GM21360 (cell line): Measurements from ENCODE around the gene COL27A1.

Experiments used
- ATAC-seq: cut with Tn5 transposase; IDR thresholded peaks from one replicate; pipeline ENCODE4 v1.9.1; 2021; ENCODE audit warnings: mild to moderate bottlenecking, moderate library complexity; ENCODE audit not compliant: unreplicated experiment

COL27A1 gene

DNA sequence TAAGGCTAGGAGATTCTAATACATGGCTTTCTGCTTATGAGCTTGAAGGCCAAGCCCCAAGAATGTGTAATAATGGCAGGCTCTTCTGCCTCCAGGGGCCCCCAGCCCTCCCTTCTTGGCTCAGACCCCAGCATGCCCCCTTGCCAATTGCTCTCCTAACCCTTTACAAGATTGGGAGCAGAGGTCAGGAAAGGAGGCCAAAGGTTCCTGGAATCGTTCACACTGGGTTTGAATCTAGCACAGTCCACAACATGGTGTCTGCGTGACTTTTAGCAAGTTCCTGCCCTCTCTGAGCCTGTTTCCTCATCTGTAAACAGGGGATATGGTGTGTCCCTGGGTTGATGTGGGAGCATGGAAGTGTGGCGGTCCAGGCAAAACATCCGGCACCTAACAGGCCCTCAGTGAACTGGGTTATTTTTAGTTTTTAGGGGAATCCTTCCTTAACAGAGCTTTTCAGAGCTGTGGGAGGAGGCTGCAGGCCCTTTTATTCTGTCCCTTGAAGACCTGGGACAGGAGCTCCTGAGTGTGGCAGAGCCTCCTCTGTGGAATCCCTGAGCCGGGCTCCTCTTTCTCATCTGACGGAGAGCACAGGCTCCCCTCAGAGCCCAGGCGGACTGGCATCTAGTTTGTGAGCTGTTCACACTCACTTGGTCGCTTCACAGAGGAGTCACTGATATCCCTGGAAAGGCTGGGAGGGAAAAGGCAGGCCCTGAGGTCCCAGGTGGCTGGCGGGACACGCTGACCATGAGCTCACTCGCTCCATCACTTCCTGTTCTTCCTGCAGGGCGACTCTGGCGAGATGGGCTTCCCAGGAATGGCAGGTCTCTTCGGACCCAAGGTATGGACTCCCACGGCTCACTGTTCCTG is 144.2 kb downstream of the COL27A1 start:
- ATAC-seq = no peak

DNA sequence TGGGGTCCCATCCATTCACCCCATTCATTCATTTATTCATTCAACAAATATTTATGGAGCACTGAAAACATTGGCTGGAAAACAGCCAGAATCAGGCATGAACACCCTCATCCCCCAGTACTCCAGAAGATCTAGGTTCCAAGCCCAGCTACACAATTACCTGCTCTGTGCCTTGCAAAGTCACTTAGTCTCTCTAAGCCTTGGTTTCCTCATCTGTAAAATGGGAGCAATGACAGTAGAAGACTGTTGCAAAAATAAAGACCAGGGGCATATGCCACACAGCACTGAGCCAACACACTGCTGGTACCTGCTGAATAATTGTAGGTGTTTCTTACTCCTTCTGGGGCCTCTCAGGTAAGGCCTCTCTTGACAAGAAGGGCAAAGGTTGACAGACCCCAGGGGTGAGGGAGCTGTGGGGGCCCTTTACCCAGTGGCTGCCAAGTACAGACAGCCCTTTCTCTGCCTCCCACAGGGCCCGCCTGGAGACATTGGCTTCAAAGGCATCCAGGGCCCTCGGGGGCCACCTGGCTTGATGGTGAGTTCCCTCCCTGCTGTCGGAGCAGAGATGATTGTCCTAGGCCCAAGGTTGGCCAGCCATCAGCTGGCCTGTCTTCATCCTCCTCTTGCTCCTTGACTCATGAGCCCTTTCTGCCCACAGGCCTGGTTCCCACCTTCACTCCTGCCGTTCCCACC is 145.0 kb downstream of the COL27A1 start:
- no peak for ATAC-seq

DNA sequence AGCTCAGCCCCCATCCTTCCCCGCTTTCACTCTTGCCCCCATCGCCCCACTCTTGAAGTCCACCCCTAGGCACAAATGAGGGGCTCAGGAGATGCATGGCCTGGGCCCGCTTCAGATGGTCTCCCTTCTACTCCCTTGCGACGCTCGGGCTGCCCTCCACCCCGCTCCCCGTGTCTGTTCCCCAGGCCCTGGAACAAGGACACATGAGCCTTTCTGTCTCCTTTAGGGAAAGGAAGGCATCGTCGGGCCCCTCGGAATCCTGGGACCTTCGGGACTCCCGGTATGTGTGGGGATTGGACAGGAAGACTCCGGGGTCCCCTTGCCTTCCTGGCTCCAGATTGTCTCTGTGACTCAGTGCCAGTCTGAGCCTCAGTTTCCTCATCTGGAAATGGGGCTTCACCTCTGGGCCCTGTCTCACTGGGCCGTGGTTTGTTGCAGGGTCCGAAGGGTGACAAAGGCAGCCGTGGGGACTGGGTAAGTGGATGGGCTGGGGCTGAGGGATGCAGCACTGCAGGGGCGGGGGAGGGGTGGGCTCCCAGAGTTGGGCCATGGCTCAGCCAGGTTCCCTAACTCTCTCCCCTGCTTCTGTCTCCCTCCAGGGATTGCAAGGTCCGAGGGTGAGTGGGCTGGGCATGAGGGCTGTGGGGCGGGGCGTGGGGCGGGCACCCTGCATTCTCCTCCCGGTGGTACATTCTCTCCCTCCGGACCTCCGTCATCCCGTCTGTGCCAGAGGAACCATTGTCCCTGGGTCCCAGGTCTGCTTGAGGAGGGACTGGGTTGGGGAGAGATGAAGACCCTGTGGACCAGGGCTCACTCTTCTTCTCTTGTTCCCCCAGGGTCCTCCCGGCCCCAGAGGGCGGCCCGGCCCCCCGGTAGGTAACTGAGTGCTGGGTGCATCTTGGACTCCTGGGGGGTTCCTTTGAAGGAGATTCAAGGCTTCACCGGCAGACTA is 145.8 kb downstream of the COL27A1 start:
- no peak for ATAC-seq

DNA sequence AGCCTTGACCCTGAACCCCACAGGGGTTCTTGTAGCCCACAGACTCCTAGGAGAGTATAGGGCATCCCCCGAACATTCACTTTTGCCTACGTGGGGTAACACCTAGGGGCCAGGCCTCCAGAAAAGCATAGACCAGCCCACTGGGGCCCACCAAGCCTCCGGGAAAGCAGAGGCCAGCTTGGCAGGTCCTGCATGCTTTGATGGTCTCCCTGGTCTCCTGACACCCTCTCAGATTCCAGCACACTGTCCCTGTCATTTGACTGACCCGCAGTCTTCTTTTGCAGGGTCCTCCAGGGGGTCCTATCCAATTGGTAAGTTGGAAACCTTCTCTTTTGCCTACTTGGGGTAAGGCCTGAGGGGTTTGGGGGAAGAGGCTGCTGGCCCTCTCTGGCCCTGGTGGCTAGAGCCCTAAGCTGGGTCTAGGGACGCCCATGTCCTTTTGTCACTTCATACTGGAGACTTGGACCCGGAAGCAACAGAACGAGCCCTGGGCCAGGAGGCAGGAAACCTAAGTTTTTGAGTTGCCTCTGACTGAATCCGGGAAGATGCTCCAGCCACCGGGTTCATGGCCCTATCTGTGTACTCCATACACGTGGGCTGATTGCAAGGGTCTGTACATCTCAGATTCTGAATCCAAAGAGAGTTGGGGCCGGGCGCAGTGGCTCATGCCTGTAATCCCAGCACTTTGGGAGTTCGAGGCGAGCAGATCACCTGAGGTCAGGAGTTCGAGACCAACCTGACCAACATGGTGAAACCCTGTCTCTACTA is 146.6 kb downstream of the COL27A1 start:
- no peak for ATAC-seq

DNA sequence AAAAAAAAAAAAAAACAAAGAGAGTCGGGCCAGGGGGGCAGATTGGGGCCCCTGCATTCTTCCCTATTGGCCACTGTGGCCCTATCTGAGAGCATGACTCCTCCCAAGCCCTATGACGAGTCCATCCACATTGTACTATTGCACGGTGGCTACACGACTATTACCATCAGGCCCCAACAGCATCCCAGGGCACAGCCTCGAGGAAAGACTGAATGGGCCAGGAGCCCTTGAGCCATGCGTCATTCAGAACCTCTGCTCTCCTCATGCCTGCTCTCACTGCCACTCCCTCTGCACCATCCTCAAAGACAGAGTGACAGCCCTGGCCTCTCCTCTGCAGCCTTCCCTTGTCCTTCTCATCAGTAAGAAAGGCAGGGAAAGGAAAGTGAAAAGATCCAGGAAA is 147.4 kb downstream of the COL27A1 start:
- ATAC-seq = no peak

DNA sequence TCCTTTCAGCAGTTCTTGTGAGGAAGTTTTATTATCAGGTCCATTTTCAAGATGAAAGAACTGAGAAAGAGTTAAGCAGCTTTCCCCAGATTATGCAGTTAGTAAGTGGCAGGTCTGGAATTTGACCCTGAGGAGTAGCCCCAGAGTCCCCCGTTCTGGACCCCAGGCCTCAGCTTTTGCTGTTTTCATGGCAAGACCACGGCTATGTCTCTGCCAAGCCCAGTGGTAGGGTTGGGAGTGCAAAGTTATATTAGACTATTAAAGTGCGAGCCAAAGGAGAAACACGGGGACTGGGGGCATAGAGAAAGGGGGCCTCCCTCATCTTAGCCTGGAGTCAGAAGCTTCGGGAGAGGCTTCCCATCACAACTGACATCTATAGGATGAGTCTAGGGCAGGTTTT is 148.2 kb downstream of the COL27A1 start:
- ATAC-seq = no peak

DNA sequence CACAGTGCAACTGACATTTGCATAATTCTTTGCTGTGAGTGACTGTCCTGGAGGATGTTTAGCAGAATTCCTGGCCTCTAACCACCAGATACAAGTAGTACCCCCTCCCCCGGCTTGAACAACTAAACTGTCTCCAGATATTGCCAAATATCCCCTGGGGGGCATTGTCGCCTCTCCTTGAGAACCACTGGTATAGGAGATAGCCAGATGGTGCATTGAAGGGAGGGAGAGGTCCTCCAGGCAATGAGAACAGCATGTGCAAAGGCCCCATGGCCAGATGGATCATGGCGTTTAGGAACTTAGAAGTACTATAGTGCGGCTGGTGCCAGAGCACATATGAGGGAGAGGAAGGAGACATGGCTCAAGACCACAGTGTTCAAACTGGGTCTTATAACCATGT is 148.6 kb downstream of the COL27A1 start:
- no peak for ATAC-seq

DNA sequence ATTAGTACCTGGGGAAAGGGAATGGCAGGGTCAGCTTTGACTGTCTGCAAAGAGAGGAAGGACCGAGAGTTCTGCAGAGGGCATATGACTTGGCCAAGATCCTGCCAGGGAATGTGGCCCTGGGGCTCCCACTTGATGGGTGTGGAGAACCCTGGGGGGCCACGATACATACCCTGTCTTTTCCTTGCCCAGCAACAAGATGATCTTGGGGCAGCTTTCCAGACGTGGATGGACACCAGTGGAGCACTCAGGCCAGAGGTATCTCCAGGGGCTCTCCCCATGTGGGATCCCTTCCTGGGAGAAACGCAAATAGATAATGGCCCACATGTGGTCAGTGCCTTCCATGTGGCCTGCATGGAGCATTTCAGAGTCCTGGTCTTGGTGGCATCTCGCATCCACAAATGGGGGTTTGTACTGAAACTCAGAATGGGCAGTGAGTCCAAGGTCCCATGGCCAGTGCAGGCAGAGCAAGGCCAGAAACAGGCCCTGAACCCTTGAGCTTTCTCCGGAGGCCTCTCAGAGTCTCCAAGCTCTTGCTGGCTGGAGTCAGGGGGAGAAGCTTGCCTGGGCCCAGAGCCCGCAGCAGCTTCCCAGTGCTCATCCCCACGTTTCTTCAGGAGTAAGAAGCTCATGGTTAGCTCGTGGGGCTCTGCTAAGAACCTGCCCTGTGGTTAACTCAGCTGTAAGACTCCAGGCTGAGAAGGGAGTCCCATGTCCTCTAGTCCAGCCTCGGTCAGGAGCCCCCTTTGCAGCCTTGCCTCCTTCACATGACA is 149.3 kb downstream of the COL27A1 start:
- ATAC-seq = no peak

DNA sequence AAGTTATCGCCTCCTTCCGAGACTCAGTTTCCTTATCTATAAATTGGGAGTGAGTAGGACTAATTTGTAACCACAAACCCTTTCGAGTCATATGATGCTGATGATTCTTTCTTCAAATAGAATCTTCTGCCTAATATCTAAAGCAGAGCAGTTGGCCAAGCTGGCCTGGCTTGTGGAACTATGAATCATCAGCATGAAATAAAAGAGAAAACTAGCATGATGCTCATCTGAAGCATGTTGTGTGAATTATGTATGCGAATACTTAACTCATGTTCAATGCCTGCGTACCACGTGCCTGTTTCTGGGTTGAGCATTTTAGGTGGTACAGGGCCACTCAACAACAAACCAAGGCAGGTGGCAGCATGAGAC is 152.5 kb downstream of the COL27A1 start:
- no peak for ATAC-seq

DNA sequence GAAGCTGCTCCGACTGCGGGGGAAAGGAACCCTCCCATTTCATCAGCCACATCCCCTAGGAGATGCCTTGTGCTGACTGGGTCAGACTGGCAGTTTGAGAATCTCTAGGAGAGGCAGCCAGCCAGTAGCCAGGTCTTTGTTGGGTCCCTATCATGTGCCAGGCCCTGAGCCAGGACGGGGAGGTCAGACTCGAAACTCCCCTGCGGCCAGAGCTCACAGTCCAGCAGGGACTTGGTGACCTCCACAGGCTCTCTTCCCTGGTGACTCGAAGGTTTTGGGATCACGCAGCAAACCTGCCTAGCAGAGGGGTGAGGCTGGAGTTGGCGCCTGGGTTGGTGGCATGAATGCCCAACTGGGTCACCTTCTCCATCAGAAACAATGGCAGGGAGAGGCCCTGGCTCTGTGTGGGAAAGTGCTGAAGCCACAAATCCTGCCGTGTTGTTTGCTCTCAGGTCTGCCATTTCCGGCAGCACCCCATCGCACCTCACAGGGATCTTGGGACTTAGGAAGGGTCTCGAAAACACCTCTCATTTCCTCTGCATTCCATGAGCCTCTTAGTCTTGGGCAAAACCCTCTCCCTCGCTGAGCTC is 153.1 kb downstream of the COL27A1 start:
- no peak for ATAC-seq

DNA sequence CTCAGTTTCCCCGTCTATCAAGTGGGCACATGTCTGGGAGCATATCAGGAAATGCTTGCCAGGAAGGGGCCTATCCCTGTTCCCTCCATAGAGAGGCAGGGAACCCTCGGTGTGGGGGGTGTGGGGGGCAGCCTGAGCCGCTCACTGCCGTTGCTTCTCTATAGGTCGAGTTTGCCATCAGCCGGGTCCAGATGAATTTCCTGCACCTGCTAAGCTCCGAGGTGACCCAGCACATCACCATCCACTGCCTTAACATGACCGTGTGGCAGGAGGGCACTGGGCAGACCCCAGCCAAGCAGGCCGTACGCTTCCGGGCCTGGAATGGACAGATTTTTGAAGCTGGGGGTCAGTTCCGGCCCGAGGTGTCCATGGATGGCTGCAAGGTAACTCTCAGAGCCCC is 153.8 kb downstream of the COL27A1 start:
- ATAC-seq = no peak

DNA sequence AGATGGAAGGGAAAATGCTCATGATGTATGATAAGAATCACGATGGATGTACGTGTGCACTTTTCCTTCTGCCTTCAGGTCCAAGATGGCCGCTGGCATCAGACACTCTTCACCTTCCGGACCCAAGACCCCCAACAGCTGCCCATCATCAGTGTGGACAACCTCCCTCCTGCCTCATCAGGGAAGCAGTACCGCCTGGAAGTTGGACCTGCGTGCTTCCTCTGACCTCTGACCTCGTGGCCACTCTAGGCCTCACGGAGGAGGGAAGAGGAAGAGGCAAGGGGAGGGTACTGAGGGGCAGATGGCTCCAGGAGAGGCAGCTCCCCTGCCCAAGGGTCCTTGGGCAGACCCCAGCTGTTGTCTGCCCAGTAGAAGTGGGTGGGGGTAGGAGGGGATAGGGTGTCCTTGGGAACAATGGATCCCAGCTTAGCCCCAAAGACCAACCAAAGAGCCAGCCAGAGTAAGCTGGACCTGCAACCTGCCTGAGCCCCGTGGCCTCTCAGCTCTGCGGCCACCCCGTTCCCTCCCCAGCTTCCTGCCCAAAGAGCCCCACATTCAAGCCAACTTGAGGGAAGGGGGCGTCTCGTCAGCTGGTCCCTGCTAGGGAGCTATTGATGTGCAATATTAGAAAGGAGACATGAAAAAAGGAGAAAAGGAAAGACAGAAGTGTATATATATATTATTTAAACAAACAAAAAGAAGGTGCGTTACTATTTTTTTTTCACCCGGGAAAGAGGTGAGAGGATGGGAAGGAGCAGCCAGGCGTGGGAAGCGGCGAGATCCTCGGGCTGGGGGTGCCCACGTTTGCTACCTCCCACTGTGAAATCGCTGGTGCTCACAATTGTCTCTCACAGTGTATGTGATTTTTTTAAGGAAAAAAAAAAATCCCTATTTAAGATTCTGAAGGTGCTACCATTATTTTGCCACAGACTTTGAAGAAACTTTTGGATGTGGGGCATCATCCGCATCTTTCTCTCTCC is 155.4 kb downstream of the COL27A1 start:
- ATAC-seq = no peak

DNA sequence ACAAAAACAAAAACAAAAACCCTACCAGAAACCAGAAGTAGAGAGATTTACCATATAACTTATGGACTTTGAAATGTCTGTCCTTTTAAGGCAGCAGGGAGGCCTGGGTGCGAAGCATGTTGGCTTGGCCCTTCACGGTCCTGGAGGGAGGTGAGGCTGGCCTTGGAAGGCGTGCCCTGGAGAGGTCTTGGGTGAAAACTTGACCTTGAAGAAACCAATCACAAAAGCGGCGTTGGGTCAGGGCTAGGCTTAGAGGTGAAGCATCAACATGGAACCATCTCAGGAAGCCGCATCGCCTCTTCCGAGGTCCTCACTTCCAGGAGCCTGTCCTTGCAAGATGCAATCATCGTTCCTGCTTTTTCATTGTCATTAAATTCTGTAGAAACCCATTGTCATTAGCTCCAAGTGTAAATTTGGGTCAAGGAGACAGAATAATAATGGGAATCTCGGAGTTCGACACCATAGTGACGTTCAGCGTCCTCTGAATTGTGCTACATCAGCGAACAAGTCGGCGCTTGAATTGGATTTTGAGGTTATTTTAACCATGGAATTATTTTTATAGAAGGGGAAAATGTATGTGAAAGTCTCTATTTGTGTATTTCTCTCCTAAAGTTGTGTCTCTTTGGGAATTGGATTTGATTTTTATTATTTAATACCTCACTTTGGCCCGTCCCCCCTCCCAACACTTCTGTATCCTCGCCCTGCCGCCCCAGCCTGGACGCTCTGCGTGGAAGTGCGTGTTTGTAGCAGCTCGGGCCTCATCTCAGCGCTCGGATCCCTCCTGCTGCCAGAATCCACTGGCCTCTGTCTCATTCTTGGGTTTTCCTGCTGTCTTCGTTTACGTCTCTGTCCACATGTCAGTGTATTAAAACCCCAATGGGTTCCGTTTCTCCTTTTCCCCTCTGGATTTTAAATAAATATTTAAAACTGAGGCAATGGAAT is 156.5 kb downstream of the COL27A1 start:
- ATAC-seq = no peak

DNA sequence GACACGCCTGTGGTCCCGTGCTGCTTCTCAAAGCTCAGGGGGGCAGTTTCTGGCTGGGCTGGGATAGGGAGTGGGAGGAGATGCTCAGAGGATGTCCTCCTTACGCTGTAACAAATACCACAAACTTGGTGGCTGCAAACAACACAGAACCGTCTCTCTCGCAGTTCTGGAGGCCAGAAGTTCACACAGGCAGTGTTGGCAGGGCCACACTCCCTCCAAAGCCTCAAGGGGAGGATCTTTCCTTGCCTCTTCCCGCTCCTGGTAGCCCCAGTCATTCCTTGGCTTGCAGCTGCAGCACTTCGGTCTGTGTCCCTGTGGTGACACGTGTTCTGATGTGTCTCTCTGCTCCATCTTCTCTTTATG is 157.2 kb downstream of the COL27A1 start:
- ATAC-seq = no peak

DNA sequence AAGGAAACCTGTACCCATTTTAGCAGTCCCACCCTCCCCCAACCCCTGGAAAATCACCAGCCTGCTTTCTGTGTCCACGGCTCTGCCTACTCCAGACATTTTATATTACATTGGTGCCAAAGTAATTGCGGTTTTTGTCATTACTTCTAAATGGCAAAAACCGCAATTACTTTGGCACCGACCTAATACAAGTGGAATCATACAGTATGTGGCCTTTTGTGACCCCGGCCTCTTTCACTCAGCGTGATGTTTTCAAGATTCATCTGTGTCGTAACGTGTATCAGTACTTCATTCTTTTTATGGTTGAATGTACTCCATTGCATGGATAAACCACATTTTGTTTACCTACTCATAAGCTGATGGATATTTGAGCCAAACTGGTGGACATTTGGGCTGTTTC is 157.8 kb downstream of the COL27A1 start:
- ATAC-seq = no peak

DNA sequence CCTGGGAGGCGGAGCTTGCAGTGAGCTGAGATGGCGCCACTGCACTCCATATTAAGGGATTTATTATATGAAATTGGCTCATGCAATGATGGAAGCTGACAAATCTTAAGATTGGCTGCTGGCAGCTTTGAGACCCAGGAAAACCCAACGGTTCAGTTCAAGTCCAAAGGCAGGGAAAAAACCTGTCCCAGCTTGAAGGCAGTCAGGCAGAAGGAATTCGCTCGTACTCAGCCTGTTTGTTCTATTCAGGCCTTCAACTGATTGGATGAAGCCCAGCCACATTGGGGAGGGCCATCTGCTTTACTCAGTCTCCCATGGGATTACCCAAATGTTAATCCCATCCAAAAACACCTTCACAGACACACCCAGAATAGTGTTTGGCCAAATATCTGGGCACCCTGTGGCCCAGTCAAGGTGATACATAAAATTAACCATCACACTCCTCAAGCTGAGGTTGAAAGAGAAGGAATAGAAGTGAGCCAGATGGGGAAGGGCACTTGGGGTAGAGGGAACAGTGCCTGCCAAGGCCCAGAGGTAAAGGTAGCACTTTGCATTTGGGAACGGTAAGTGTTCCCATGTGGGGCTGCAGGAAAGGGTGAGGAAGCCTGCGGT is 159.0 kb downstream of the COL27A1 start:
- no peak for ATAC-seq
